GM18867 (cell line): ENCODE measurements around the gene UBR1.
"Not testable (repeated sequence)": the region's sequence is repeated elsewhere in the genome, so short reads cannot be mapped to it uniquely, and the experiment has no call there.

Source experiments
- ATAC-seq: cut with Tn5 transposase; IDR thresholded peaks from one replicate; pipeline ENCODE4 v1.9.1; 2021; ENCODE audit warnings: mild to moderate bottlenecking, moderate library complexity; ENCODE audit not compliant: unreplicated experiment

UBR1 gene

GRCh38 chr15:42919308-42919707, 186.5 kb downstream of the UBR1 start:
- no peak for ATAC-seq

- no peak for ATAC-seq
Measured at GRCh38 chr15:42918047-42918446, 187.8 kb downstream of the UBR1 start.

- no peak for ATAC-seq
Measured at GRCh38 chr15:42915654-42916315, 190.1 kb downstream of the UBR1 start.

GRCh38 chr15:42914728-42915497, 190.9 kb downstream of the UBR1 start:
- ATAC-seq, result no peak

DNA sequence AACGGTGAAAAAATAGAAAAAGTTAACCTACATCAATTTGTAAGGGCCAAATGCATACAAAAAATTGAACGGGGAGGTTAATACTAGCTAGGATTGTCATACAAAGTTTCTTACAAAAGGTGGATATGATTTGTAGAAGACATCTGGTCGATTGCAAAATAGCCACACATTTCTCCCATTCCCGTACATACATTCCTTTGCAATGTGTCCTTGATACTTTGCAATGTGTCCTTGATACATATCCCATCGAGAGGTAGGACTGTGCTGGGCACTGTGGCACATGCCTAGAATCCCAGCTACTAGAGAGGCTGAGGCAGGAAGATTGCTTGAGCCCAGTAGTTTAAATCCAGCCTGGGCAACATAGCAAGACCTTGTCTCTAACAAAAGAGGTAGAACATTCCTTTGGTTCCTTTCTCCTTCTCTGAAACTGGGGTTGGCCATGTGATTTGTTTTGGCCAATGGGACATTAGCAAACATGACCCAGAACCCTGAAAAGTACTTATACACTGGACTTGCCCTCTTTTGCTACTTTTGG, 194.7 kb downstream of the UBR1 start:
- ATAC-seq, result no peak

DNA sequence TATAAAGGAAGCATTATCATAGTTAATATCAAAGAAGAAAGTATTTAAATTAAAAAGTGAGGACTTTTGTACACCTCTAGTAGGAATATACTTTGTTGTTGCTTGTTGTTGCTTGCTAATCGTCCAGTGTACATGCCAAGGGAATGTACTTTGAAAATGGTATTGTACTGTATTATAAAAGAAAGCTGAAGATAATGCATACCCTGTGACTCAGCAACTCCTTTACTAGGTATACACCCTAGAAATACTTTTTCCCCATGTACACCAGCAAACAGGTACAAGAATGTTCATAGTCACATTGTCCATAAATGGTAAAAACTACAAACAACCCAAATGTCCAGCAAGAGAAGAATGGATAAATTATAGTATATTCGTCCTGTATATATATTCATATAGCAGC, 197.3 kb downstream of the UBR1 start:
- no peak for ATAC-seq

DNA sequence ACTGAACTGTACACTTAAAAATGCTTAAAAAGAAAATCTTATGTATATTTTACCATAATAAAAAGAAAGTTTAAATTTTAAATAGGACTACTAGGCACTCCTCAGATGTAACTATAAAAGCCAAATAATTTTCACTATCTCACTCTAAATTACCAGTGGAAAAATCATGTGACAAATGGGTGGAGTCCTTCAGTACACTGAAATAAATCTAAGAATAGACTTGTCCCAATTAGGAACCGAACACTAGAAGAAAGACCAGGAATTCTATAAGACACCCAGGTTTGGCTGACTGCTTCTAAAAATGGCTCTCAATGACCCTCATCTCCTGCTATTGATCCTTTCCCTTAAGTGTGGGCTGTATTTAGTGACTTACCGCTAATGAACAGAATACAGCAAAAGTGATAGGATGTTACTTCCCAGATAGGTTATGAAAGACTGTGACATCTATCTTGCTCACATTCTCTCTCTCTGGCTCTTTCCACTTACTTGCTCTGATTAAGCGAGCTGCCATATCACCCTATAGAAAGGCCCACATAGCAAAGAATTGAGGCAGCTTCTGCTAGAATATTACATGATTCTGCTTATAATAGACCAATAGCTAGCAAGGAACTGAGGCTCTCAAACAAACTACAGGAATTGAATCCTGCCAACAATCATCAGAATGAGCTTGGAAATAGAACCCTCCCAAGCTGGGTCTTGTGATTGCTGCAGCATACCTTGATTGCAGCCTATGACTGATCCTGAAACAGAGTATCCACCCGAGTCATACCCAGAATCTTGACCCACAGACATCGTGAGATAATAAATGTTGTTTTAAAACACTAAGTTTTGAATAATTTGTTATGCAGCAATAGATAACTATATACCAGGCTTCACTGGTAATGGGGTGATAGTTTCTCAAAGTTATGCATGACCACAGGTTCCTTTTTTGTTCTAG, 202.2 kb downstream of the UBR1 start:
- ATAC-seq, result no peak

GRCh38 chr15:42893911-42894310, 211.9 kb downstream of the UBR1 start:
- ATAC-seq, result not testable (repeated sequence)
